Embryonic facial prominence (tissue), 1 donor: ENCODE results near the gene C12orf57.
"Not testable (repeated sequence)": the region's sequence is repeated elsewhere in the genome, so short reads cannot be mapped to it uniquely, and the experiment has no call there.

ENCODE experiments used
- DNase-seq: peaks from one replicate; pipeline ENCODE4 v3.0.0-alpha.2; 2016; ENCODE audit errors: extremely low spot score

Gene C12orf57

GRCh38 chr12:6943722-6944380 is at the start of gene C12orf57, which contains the start of gene RNU7-1:
Gene C12orf57 (plus strand): TSS chr12:6944022. CDS start chr12:6944122, 100 bp downstream.
Gene RNU7-1 (plus strand): TSS chr12:6943816.
- DNase-seq: peak; percentile 87

- no peak for DNase-seq
Measured at GRCh38 chr12:6894321-6894720, 49.5 kb upstream of the C12orf57 start.

- no peak for DNase-seq
Measured at GRCh38 chr12:6896846-6897435, 46.9 kb upstream of the C12orf57 start.

DNA sequence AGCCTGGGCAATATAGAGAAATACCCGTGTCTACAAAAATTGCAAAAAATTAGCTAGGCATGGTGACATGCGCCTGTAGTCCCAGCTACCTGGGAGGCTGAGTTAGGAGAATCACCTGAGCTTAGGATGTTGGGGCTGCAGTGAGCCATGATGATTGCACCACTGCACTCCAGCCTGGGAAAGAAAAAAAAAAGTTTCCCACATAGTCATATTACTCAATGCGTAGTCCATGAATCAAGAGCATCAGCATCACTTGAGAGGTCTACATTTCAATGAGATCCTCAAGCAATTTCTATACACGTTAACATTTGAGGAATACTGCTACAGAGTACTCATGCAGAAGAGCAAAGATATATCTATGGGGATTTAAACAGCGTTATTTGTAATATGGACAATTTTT is 44.4 kb upstream of the C12orf57 start:
- no peak for DNase-seq

GRCh38 chr12:6899837-6900519 is 43.8 kb upstream of the C12orf57 start:
- peak; percentile 21 for DNase-seq

DNA sequence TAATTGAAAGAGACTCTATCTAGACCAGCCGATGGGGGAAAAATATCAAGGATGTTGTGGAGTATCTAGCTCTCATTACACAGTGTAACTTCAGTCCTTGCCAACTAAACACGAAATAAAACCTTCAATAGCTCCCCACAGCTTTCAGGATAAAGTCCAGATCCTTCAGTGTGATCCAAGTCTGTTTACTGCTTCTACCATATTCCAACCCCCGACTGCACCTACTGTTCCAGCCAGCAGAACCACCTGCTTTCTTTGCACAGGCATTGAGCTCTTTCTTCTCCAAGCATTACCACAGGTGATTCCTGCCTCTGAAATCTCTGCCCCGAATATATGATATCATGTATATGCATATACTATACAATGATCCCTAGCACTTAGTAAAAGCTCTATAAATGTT is 41.4 kb upstream of the C12orf57 start:
- no peak for DNase-seq

GRCh38 chr12:6903722-6904121 is 40.1 kb upstream of the C12orf57 start:
- DNase-seq: no peak

DNA sequence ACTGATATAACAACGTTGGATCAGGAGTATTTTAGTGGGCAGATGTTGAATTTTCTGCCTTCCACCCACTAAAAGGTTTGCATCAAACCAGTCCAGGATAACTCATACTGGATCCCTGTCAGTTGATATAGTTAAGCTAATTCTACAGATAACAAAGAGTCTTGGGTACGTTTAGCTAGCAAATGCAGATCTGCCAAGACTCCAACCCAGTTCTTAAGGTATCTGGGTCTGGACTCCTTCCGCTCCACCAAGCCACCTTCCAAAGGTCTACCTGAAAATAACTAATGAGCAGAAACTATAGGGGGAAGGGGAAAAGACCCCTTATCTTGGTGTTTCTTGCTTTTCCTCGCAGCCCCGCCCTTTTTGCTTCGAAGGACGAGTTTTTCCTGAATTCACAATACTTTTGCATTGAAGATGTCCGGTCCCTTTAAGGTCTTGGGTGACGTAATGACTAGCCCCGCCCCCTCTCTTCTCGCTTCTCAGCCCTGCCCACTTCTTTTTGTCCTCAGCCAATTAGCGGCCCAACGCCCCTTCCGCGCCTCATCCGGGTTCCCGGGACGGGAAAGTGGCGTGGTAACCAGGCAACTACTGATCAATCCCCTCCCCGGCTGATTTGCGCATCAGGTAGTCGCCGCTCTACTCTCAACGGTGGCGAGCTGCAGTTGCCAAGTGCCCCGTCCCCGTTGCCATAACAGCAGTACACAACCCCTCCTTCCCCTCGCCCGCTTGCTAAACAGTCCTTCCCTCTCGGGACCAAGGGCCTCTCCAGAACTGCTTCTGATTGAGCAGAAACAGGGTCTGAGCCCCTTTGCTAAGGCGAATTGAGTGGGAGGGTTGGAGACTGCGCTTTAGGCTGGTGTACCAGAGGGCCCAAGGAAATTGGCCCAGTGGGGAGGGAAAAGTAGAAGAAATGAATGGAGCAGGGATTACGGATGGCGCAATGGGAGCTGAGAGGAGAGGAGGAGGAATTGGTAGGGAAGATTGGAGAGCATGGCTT is 39.2 kb upstream of the C12orf57 start, which contains the start of gene LRRC23:
LRRC23 (plus strand) TSS at position 543 of the 997 bp plus-strand sequence. CDS start 812 bp downstream, outside the sequence.
- peak; percentile 97 for DNase-seq

GRCh38 chr12:6905414-6906040 is 38.3 kb upstream of the C12orf57 start:
- no peak for DNase-seq

GRCh38 chr12:6908141-6908540 is 35.7 kb upstream of the C12orf57 start:
- not testable (repeated sequence) for DNase-seq

DNA sequence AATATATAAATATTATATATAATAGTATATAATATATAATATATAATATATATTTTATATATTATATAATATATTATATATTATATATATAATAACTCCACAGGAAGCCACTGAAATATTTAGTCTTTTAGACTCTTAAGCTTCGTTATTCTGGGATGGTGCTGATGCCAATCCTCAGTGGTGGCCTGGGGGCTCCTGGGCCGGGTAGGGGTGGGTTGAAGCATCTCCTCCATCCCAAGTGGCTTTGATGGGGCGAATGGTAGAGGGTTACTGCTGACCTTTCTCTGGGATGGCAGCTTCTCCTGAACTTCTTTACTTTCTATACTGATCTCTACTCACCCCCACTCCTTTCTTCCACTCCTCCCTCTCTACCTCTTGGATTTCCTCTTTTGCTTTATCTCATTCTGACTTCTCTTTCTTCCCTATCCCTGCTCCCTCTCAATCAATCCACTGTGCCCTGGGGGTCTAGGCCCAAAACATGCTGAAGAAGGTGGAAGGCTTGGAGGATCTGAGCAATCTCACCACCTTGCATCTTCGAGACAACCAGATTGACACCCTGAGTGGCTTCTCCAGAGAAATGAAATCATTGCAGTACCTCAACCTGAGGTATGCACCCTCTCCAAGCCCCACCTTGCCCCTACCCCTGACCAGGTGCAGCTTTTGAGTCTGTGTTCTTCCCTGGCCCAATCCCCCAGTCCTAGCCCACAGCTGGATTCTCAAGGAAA is 34.2 kb upstream of the C12orf57 start:
- no peak for DNase-seq

GRCh38 chr12:6912164-6912935 is 31.5 kb upstream of the C12orf57 start:
- DNase-seq: no peak

DNA sequence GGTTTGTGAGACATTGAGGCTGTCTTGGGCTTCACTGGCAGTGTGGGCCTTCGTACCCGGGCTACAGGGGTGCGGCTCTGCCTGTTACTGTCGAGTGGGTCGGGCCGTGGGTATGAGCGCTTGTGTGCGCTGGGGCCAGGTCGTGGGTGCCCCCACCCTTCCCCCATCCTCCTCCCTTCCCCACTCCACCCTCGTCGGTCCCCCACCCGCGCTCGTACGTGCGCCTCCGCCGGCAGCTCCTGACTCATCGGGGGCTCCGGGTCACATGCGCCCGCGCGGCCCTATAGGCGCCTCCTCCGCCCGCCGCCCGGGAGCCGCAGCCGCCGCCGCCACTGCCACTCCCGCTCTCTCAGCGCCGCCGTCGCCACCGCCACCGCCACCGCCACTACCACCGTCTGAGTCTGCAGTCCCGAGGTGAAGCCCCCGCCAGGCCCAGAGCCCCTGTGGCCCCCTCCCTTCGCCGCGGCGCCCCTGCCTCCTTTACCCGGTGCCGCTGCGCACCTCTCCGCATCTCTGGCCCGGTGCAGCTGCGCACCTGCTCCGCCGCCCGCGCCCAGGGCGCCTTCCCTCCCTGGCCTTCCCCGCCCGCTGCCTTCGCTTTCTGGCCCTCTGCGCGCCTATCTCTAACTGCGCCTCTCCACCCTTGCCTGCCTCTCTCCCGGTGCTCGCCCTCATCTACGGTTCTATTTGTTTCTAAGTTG is 29.4 kb upstream of the C12orf57 start, which contains the start of gene ENO2:
ENO2 (plus strand) TSS at position 335 of the 701 bp plus-strand sequence. CDS start 1,253 bp downstream, outside the sequence.
- no peak for DNase-seq

- no peak for DNase-seq
Measured at GRCh38 chr12:6914947-6915788, 28.7 kb upstream of the C12orf57 start.

DNA sequence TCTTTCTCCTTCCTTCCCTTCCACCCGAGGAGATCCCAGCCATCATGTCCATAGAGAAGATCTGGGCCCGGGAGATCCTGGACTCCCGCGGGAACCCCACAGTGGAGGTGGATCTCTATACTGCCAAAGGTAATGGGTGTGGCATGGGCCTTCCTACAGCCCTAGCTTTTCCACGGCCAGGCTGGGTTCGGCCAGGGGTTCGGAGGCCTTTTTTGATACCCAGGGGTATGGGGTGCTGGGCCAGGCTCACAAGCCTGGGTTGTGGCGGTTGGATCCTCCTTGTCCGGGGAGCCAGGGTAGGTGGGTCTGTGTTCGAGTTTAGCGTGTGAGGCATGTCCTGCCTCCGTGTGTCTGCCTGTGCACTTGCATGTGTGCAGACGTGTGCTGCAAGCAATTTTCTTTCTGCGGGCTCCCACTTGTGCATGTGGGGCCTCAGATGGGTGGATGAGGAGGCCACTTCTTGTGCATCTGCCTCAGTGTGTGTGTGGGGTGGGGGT is 28.0 kb upstream of the C12orf57 start:
- no peak for DNase-seq

DNA sequence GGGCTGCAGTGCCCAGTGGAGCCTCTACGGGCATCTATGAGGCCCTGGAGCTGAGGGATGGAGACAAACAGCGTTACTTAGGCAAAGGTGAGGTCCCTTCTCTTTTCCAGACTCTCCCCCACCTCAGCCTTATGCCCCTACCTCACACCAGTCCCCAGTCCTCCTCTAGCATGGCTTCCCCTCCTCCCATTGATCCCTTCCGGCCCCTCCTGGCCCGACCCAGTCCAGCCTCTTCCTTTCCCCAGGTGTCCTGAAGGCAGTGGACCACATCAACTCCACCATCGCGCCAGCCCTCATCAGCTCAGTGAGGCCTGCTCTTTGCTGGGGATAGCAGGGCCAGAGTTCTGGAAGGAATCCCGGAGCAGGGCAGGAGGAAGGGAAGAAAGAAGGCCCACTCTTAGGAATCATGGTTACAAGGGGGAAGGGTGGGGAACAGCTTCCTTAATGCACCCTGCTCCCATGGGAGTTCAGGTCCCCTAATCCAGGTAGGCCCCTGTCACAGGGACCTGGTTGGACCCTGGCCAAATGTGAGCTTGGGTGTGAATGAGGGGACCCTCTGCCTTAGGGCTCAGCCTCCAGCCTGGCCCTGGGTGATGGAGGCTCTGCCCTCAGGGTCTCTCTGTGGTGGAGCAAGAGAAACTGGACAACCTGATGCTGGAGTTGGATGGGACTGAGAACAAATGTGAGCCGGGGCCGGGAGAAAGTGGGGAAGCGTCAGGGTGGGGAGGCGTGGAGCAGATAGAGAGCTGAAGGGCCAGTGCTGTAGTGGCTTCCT is 27.2 kb upstream of the C12orf57 start:
- no peak for DNase-seq
